HEK293 (cell line): Measurements from ENCODE around the gene PPP6C.

Experiments used
- BCL11A ChIP-seq: fragments of 450-650 bp; formaldehyde crosslinking; IDR thresholded peaks from 2 replicates; pipeline ENCODE4 v1.5.1; 2016; ENCODE audit warnings: low read depth, missing biosample characterization, missing genetic modification characterization
- FEZF1 ChIP-seq: fragments of 450-650 bp; formaldehyde crosslinking; IDR thresholded peaks from 2 replicates; pipeline ENCODE4 v1.5.1; 2016; ENCODE audit warnings: missing biosample characterization, missing genetic modification characterization
- GLI2 ChIP-seq: fragments of 450-650 bp; formaldehyde crosslinking; IDR thresholded peaks from 2 replicates; pipeline ENCODE4; 2017; ENCODE audit warnings: missing biosample characterization, missing genetic modification characterization, low read depth, borderline replicate concordance
- YY1 ChIP-seq: fragments of 450-650 bp; formaldehyde crosslinking; IDR thresholded peaks from 2 replicates; pipeline ENCODE4 v1.5.1; 2018; ENCODE audit warnings: missing biosample characterization, missing genetic modification characterization
- ZNF175 ChIP-seq: fragments of 450-650 bp; formaldehyde crosslinking; IDR thresholded peaks from 2 replicates; pipeline ENCODE4 v1.5.1; 2016; ENCODE audit warnings: missing biosample characterization, missing genetic modification characterization
- ZNF362 ChIP-seq: fragments of 450-650 bp; formaldehyde crosslinking; IDR thresholded peaks from 2 replicates; pipeline ENCODE4 v1.5.1; 2016; ENCODE audit warnings: missing biosample characterization, missing genetic modification characterization
- ZNF501 ChIP-seq: fragments of 450-650 bp; formaldehyde crosslinking; IDR thresholded peaks from 2 replicates; pipeline ENCODE4 v1.5.1; 2016; ENCODE audit warnings: missing biosample characterization, missing genetic modification characterization
- ZNF514 ChIP-seq: fragments of 450-650 bp; formaldehyde crosslinking; IDR thresholded peaks from 2 replicates; pipeline ENCODE4 v1.5.1; 2016; ENCODE audit warnings: missing biosample characterization, missing genetic modification characterization
- ZNF585B ChIP-seq: fragments of 450-650 bp; formaldehyde crosslinking; IDR thresholded peaks from 2 replicates; pipeline ENCODE4 v1.5.1; 2016; ENCODE audit warnings: missing biosample characterization, missing genetic modification characterization
- ZNF600 ChIP-seq: fragments of 450-650 bp; formaldehyde crosslinking; IDR thresholded peaks from 2 replicates; pipeline ENCODE4 v1.5.1; 2016; ENCODE audit warnings: missing biosample characterization, missing genetic modification characterization
- ZNF629 ChIP-seq: fragments of 450-650 bp; formaldehyde crosslinking; IDR thresholded peaks from 2 replicates; pipeline ENCODE4 v1.5.1; 2017; ENCODE audit warnings: missing biosample characterization, missing genetic modification characterization
- ZSCAN23 ChIP-seq: fragments of 450-650 bp; formaldehyde crosslinking; IDR thresholded peaks from 2 replicates; pipeline ENCODE4 v1.5.1; 2016; ENCODE audit warnings: missing biosample characterization, missing genetic modification characterization
- TF ChIP-seq, protein P1 (sequence below): fragments of 450-650 bp; formaldehyde crosslinking; IDR thresholded peaks from 2 replicates; pipeline ENCODE4 v1.5.1; 2016; ENCODE audit warnings: missing biosample characterization, missing genetic modification characterization
- TF ChIP-seq, protein P2 (sequence below): fragments of 450-650 bp; formaldehyde crosslinking; conservative IDR thresholded peaks from 2 replicates; pipeline ENCODE4 v1.5.1; 2016; ENCODE audit warnings: low read depth, missing biosample characterization, missing genetic modification characterization

GRCh38 chr9:125140576-125140975, 49.0 kb downstream of the PPP6C start:
- no peak for TF ChIP-seq FEZF1
- no peak for TF ChIP-seq YY1 (tag by site-specific recombination)
- TF ChIP-seq GLI2 (tag by site-specific recombination), result no peak
- TF ChIP-seq, protein P1, sequence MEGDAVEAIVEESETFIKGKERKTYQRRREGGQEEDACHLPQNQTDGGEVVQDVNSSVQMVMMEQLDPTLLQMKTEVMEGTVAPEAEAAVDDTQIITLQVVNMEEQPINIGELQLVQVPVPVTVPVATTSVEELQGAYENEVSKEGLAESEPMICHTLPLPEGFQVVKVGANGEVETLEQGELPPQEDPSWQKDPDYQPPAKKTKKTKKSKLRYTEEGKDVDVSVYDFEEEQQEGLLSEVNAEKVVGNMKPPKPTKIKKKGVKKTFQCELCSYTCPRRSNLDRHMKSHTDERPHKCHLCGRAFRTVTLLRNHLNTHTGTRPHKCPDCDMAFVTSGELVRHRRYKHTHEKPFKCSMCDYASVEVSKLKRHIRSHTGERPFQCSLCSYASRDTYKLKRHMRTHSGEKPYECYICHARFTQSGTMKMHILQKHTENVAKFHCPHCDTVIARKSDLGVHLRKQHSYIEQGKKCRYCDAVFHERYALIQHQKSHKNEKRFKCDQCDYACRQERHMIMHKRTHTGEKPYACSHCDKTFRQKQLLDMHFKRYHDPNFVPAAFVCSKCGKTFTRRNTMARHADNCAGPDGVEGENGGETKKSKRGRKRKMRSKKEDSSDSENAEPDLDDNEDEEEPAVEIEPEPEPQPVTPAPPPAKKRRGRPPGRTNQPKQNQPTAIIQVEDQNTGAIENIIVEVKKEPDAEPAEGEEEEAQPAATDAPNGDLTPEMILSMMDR (tag by site-specific recombination), result no peak
- TF ChIP-seq ZNF585B, result no peak
- no peak for TF ChIP-seq ZSCAN23 (tag by site-specific recombination)
- TF ChIP-seq ZNF501 (tag by site-specific recombination), result no peak
- no peak for TF ChIP-seq ZNF600
- TF ChIP-seq, protein P2, sequence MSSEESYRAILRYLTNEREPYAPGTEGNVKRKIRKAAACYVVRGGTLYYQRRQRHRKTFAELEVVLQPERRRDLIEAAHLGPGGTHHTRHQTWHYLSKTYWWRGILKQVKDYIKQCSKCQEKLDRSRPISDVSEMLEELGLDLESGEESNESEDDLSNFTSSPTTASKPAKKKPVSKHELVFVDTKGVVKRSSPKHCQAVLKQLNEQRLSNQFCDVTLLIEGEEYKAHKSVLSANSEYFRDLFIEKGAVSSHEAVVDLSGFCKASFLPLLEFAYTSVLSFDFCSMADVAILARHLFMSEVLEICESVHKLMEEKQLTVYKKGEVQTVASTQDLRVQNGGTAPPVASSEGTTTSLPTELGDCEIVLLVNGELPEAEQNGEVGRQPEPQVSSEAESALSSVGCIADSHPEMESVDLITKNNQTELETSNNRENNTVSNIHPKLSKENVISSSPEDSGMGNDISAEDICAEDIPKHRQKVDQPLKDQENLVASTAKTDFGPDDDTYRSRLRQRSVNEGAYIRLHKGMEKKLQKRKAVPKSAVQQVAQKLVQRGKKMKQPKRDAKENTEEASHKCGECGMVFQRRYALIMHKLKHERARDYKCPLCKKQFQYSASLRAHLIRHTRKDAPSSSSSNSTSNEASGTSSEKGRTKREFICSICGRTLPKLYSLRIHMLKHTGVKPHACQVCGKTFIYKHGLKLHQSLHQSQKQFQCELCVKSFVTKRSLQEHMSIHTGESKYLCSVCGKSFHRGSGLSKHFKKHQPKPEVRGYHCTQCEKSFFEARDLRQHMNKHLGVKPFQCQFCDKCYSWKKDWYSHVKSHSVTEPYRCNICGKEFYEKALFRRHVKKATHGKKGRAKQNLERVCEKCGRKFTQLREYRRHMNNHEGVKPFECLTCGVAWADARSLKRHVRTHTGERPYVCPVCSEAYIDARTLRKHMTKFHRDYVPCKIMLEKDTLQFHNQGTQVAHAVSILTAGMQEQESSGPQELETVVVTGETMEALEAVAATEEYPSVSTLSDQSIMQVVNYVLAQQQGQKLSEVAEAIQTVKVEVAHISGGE (tag by site-specific recombination), result no peak
- no peak for TF ChIP-seq ZNF514 (tag by site-specific recombination)
- TF ChIP-seq ZNF175 (tag by site-specific recombination), result no peak
- TF ChIP-seq ZNF362 (tag by site-specific recombination), result no peak
- no peak for TF ChIP-seq BCL11A (tag by site-specific recombination)
- no peak for TF ChIP-seq ZNF629
